Left lobe of liver (tissue), 2 donors: ENCODE data around the gene IDH3A. TPM values are rescaled to one million over a fixed set of nuclear protein-coding genes. Genes with fewer than 3 reads are reported as not detected.

Experiments
- ATAC-seq: fragments of 200-7000 bp; cut with Tn5 transposase; one replicate; pipeline ENCODE4 v1.9.1; 2020; ENCODE audit warnings: mild to moderate bottlenecking, moderate library complexity
- DNase-seq: peaks from one replicate; pipeline ENCODE4 v3.0.0-alpha.2; 2020; ENCODE audit warnings: low spot score
- total RNA-seq: library from RNA; stranded (reverse); gene quantifications from one replicate; pipeline ENCODE4 v1.2.1, GENCODE V29; 2021
- donor health status: DM: no; HTN: no; CAD: no; lungs with moderate emphysema.
- donor health status: DM: no; HTN: yes; CAD: no.

IDH3A gene
- total RNA-seq, 1 donor from 2014 or later: 29.4 TPM

DNA sequence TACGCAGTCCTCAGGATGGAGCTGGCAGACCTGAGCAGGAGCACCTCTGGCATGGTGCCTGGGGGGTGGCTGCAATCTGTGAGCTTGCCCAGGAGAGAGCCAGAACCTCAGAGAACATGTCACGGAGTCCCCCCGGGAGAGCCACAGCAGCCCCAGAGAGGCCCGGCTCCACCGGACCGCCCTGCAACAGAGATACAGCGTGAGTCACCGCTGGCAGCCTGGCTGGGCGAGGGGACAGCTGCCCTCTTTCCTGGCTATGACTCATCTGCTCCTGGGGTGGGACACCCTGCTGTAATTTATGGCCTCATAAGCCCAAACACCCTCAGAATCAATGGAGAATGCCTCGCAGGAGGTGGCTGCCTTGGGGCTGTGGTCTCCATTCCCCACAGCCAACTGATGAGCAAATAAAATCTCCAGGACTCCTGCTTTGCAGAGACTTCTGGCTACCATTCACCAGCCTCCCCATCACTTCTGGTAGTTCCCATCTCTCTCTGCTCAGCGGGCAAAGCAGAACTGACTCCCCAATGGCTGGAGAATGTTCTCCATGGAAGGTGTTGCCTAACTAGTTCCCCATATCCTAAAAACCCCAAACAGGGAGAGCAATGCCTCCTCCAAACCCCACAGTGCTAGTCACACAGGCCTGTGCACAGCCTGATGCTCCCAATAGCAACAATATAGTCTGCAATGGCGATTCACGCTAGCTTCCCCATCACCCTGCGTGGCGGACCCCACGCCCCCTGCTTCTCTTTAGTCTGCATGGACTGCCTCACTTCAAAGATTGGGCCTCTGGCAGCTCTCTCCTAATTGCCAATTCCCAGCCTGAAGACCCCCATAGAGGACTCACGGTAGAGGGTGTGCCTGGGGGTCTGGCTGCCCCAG lies 63.6 kb downstream of the IDH3A start:
- ATAC-seq: no peak
- peak; percentile 40 for DNase-seq

DNA sequence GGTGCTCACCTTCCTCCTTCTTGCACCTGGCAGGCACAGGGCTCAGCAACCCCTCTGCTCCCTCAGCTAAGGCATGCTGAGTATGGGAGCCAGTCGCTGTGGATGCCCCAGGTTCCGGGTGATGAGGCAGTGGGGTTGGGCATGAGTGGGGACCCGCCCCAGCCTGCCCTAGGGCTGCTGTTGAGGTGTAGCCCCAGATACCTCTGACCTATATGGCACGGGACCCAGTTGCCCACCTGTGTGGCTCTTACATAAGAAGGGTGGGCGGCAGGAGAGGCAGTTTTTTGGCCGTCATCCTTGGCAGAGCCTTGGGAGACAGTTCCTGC lies 64.2 kb downstream of the IDH3A start:
- ATAC-seq: no peak
- DNase-seq: no peak

DNA sequence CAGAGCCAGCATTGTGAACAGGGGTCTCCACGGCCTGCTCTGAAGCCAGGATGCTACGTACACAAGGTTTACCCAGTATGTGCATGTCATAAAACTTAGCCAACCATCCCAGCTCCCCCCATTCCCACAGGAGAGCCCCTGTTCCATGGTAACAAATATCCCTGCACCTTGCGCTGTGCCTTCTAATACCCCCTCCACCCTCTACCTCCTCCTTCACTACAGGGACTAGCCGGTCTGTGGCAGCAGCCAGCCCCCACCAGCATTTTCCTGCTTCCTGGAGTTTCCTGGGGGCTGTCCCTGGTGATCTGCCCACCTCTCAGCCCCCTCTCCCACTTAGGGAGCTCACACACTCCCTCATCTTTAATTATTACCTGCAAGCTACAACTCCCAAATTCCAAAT lies 64.8 kb downstream of the IDH3A start:
- DNase-seq (no peak), ATAC-seq (no peak)

DNA sequence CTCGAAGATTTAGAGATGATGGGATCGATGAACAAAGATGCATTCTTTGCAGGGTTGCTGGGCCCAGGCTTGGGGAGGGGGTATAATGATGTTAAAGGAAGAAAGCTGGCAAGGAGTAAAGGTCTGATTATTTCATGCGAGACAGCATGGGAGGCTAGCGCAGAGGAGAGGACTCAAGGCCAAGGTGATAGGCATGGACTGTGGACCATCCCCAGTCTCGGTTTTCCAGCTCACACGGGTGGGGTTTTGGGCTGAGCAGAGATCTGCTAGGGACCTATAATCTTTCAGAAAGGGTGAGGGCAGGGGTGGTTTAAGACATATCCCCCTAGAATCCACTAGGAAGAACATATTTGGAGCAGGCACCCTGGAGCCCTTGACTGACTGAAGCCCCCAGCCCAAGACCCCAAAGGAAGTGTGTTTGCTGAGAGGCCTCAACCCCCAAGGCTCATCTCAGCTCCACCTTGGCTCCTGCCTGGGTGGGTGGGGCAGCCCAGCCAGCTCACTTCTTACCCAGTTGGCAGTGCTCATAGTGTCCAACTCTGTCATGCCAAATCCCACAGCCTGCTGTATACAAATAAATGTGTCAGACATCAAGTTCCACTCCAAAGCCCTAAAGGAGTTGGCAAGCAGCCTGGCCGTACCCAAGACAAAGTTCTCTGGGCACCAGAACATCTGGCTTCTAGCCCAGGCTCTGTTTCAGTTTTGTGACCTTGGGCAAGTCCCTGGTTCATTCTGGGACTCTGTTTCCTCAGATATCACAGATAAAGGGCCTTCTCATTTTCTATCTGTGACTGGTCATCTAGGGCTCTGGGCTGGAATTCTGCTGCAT lies 67.3 kb downstream of the IDH3A start:
- DNase-seq: peak; percentile 94
- peak; percentile 97 for ATAC-seq

DNA sequence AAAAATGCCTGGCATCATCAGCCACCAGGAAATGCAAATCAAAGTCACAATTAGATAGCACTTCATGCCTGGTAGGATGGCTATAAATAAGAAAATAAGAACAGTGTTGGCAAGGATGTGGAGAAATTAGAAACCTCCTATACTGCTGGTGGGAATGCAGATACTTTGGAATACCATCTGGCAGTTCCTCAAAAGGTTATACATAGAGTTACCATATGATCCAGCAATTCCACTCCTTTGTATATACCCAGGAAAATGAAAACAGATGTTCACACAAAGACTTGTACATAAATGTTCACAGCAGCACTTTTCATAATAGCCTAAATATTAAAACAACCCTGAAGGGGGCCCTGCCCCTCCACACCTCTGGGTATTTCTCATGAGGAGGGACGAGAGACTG lies 71.6 kb downstream of the IDH3A start:
- ATAC-seq (no peak), DNase-seq (no peak)

Other genes starting within 250 kb of the IDH3A start
- 50.4 TPM for gene TBC1D2B, start 71.7 kb upstream of the IDH3A start, total RNA-seq
- gene SH2D7, start 56.8 kb upstream of the IDH3A start, total RNA-seq: not detected
- gene CIB2, start 17.9 kb upstream of the IDH3A start, total RNA-seq: 0.20 TPM
- gene ACSBG1, start 85.2 kb downstream of the IDH3A start, total RNA-seq: not detected
- gene DNAJA4, start 115.2 kb downstream of the IDH3A start, total RNA-seq: 0.86 TPM
- gene SKIC8, start 150.2 kb downstream of the IDH3A start, total RNA-seq: 22.1 TPM
- 0.40 TPM for gene CRABP1, start 191.0 kb downstream of the IDH3A start, total RNA-seq